OCI-LY3 (cell line): ENCODE measurements around the gene TRPV6.

ENCODE experiments used
- EZH2phosphoT487 ChIP-seq: fragments of 200-600 bp; shearing (Covaris generic); IDR thresholded peaks from 2 replicates; pipeline ENCODE4 v1.6.1; 2018; ENCODE audit warnings: antibody characterized with exemption, mixed run types, low read depth
- TF ChIP-seq, protein P1 (sequence below): fragments of 200-600, 300-600 bp; sonication (generic); IDR thresholded peaks from 2 replicates; pipeline ENCODE4 v1.5.1; 2014; ENCODE audit warnings: antibody characterized with exemption, low read length, low read depth

DNA sequence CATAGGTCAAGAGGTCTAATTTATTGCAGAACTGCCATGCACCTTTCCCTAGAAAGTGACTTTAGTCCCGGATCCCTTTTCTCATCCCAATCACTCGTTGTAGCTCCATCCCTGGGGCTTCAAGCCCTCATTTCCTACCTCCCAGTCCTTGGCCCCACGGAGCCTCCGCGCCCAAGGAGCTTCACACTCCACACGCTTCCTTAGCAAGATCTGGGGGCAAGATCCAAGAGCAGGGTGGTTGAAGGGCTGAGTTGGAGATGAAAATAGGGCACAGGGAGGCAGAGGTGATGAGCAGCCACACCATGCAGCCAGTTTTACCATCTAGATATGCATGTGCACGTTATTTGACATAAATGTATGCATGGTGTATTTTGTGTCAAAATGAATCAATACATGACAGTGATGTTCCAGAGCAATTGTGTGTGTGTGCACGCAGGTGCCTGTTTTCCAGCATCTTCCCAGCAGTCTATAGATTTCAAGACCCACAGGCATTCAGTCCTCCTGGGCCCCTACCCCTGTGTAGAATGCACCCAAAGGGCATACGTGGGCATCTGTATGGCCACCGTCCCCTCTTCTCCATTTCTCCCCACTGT is 6.0 kb upstream of the TRPV6 start:
- TF ChIP-seq, protein P1, sequence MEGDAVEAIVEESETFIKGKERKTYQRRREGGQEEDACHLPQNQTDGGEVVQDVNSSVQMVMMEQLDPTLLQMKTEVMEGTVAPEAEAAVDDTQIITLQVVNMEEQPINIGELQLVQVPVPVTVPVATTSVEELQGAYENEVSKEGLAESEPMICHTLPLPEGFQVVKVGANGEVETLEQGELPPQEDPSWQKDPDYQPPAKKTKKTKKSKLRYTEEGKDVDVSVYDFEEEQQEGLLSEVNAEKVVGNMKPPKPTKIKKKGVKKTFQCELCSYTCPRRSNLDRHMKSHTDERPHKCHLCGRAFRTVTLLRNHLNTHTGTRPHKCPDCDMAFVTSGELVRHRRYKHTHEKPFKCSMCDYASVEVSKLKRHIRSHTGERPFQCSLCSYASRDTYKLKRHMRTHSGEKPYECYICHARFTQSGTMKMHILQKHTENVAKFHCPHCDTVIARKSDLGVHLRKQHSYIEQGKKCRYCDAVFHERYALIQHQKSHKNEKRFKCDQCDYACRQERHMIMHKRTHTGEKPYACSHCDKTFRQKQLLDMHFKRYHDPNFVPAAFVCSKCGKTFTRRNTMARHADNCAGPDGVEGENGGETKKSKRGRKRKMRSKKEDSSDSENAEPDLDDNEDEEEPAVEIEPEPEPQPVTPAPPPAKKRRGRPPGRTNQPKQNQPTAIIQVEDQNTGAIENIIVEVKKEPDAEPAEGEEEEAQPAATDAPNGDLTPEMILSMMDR: no peak
- no peak for TF ChIP-seq EZH2phosphoT487
